CD4-positive, alpha-beta T cell treated with Interleukin-17A for 4 hours (primary cell): ENCODE data around the gene RIMBP2.

ENCODE experiments used
- DNase-seq: peaks from one replicate; pipeline ENCODE4 v3.0.0-alpha.2; 2020; ENCODE audit warnings: mixed read lengths

RIMBP2 gene

DNA sequence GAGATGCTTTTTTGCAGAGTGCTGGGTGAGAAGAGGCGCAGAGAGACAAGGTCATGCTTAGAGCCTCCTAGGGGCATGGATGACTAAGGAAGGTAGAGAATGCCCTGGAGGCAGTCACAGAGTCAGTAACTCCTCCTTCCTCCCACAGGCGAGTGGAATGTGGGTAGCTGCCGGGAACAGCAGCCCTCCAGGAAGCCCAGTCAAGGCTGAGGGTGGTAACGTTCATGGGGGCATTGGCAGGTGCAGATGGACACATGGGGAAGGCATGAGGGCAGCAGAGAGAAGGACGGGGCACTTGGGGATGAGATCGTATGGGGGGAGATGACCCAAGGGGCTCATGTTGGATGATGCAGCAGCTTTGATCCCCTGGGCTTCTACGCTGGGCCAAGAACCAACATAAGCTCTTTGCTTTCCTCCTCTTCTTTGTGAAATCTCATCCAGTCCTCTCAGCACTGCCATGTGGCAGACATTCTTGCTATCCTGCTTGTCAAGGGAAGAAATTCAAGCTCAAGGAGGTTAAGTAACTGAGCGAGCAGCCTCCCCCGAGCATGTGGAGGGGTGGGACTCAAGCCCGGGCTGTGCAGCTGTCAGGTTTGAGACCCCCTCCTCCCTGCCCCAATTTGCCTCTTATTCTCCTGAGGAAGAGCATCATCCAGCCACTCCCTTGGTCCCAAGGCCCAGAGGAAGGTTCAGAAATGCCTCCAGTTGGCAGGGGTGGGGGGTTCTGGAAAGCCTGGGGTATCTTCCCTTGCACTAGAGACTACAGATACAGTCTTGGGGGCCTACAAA lies 190.5 kb downstream of the RIMBP2 start:
- DNase-seq, result no peak

DNA sequence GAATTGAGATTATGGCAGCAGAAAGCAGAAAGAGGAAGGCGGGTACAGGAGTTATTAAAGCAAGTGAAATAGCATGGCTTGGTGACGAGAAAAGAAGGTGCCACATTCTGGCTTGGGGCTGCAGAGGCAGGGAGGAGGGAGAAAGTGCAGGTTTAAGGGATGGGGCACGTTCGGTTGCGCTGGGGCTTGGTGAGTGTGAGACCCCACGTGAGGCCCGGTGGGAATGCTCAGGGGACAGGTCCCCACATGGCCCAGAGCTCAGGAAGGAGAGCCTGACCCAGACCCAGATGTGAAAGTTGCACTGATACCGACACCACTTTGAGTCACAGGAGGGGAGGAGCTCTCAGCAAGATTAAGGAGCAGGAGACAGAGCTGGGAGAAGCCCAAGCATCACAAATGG lies 191.3 kb downstream of the RIMBP2 start:
- DNase-seq, result no peak

DNA sequence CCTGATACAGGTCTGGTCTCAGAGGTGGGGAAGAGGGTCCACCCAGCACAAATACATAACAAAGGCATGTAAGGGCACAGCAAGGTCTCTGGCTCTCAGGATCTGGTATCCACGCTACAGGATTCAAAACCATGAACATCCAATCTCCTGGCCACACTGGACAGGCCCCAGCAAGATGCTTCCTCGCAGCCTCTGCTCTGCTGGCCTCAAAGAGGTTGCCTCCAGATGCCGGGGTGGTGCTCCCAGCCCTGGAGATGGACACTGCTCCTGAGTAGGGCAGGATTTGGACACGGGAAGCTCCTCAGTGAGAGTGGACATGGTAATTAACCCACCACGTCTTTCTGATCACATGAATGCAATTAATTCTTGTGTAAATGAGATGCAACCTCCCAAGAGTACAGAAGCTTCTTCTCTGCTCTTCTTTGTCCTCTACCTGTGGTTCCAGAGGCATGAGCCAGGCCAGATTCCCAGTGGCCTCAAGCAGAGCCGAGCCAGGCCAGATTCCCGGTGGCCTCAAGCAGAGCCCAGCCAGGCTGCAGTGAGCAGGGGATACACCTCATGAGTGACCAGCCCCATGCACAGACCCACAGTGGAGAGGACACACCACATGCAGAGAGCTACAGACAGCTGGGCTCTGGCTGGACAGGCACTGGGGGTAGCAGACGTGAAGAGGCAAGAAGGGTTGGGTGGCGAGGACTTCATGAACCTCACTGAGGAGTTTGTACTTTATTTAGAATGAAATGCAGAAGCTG lies 192.1 kb downstream of the RIMBP2 start:
- DNase-seq, result no peak

DNA sequence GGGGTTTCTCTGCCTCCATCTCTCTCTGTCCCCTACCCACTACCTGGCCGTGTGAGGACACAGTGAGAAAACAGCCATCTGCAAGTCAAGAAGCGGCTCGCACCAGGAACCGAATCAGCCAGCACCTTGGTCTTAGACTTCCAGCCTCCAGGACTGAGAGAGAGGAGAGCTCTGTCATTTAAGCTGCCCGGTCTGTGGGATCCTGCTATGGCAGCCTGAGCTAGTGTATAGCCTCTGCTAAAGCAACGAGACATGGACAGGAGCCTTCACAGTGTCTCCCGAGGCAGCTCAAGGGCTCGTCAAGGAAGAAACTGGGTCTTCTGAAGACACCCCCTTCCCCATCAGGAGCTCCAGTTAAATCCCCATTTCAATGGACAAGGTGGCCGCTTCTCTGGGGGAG lies 192.9 kb downstream of the RIMBP2 start:
- DNase-seq, result no peak

DNA sequence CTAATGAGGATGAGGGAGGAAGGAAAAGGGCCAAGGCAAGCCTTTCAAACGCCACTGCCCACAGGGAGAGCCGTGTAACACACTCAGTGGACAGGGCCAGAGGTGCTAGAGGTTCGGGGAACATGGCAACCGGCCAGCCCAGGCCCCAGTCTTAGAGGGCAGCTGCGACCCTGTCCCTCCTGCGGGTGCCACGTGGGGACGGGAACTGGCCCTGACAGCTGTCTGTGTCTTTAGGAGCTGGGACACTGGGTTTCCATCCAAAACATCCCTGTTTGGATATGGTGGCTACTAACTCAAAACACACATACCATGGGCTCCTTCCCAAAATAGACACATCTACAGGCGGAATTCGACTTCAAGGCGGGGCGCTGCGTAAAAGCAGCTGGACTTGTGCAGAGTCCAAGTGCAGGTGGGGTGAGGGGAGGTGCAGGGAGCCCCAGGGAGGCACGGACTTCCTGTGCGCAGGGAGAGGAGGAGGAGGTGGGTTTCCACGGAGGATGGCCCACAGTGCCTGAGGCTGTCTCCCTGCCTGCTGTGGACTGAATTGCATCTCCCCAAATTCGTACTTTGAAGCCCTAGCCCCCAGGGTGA lies 193.8 kb downstream of the RIMBP2 start:
- DNase-seq, result no peak

DNA sequence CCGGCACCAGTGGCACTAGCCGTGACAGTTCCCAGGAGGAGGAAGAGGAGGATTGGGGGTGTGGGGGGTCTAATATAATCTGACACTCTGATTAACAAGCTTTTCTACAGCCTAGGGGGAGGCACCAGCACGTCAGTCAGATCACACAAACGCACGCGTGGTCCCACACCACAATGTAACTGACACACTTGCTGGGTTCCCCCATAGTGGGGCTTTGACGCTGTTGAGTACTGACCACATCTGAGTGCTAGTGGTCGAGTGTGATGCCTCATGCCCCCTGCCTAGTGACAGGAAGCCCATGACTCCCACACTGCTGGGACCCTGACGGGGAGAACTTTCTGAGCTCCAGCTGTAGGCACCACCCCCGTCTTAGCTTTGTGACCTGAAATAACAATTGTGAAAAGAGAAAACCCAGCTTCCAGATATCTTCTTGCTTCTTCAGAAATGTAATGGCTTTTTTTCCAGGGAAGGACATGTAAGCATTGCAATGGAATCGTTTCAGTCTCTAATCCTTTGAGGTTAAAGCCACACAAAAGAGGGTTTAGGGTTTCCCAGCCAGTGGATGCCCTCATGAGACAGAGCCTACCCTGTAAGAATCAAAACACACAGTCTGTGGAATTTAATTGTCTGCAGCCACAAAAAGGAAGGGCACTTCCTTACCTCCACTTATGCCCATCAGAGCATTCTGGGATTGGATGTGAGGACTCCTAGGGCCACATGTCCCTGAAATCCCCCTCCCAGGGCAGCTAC lies 194.5 kb downstream of the RIMBP2 start:
- no peak for DNase-seq

DNA sequence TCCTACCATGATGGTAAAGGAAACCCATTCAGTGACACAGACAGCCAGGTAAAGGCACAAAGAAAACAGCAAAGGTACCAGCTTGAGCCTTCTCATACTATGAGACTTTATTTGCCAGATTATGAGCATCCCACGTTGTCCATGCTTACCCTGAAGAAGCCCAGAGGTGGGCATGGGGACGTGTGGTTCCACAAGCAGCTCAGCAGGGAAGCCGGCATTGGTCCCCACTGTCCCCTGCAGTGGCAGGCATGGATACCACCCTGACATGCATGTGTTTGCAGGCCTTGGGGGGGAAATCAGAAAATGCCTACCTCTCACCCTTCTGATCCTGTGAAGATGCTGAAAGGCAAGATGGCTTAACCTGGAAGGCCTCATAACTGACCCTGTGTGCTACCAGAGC lies 195.3 kb downstream of the RIMBP2 start:
- DNase-seq, result no peak

DNA sequence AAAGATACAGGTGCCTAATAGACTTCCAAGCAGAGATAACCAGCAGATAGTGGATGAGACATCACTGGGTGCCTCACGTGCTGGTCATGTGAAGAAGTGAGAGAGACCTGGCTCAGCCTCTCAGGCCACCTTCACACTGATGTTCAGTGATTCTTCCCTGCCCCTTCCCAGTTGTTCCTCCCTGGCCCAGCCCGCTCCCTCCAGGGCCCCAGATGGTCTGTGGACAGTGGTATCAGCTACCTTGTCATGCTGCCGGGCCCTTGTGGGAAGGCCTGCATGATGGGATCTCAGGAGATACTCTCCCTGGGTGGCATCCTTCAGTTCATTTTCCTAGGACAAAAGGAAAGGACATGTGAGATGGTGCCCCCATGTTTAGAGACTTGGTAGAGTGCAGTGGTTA lies 198.5 kb downstream of the RIMBP2 start:
- DNase-seq, result no peak

DNA sequence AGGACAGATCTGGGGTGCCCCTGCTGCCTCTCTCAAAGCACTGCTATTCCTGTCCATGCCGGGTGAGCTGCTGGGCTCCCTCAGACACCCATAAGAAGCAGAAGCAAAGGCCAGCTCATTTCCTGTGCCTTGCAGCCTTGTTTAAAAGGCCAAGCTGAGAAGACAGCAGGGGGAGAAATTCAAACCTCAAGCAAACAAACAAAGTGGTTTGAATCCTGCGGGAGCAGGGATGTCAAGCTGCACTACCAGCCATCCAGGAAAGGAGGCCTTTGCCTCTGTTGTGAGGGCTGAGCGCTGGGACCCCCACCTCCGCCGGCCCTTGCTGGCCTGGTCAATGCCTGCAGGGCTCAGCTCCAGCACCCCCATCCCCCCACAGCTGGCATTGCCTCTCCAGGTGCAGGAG lies 201.9 kb downstream of the RIMBP2 start:
- no peak for DNase-seq

DNA sequence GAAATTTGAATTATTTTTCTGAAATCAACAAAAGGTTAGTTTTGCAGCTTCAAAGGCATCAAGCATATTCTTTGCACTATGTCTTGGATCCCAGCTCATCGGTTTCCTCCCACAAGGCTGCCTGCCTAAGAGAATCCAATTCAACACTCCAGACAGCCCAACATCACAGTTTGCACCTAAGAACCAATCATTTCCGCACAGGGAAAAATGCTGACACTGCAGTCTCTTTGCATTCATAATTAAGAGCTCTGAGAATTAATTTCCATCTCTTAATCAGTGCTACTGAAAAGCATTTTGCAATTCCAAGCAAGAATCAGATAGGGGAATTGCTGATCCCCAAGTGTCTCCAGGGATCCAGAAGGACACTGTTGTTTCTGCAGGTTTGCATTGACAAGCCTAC lies 202.5 kb downstream of the RIMBP2 start:
- DNase-seq, result no peak

DNA sequence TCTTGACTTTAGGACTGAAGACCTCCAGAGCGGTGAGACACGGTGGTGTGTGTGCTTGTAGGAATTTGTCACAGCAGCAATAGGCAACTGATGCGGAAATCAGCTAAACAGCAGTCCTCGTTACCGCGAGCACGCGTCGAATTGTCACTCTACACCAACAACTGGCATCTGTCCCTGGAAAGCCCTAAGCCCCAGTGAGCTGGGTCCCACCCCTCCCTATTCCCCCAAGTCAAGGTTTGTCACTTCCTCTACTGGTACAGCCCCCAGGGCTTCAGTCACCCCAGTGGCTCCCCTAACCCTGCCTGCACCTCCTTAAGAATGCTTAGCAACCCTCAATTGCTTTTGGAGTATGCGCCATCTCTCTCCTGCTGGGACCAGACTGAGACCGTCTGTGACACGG lies 204.8 kb downstream of the RIMBP2 start:
- no peak for DNase-seq

DNA sequence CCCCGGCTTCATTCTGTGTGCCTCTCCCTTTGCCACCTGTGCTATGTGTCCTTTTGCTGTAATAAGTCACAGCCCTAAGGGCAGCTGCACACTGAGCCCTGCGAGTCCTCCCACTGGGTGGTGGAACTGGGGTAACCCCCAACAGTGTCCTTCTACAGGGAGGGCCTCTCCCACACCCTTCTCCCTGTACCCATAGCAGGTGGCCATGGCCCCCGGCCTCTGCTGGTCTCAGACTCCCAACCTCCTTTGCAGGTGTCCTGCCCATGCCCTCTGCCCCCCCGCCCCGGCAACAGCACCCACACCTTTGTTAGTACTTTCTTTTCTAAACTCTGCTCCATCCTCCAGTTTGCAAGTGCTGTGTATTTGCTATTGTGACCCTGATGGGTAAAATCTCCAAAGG lies 206.6 kb downstream of the RIMBP2 start:
- DNase-seq, result no peak

DNA sequence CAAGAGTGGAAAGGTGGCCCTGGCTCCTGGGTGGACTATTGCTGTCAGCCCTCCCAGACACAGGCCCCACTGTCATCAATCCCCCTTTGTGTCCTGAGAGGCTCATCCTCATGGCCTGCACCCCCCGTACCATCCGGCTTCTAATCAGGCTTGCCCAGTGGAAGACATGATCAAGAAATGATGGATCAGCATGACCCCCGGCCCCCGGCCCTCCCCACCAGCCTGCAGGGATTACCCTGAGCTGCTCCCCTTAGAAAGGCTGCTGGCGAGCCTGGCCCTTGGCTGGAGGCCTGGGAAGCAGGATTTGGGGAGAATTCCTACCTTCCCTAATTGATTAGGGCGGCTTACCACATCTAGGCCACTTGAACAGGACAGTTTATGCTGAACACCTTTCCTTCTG lies 207.3 kb downstream of the RIMBP2 start:
- no peak for DNase-seq

DNA sequence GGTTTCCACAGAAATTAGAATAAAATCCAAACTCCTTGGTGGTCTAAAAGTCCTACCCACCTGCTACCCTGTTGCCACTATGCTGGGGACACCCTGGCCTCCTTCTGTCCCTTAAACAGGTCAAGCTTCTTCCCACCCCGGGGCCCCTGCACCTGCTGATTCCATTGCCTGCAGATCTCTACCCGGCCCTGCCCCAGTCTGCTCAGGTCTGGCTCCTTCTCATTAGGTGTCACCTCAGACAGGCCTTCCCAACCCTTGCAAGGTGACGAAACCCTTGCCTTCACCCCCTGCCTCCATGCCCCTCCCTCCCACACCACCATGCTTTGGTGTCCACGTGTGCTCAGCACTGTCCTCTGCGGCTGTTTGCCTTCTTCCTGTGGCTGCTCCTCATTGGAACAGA lies 207.8 kb downstream of the RIMBP2 start:
- DNase-seq, result no peak

DNA sequence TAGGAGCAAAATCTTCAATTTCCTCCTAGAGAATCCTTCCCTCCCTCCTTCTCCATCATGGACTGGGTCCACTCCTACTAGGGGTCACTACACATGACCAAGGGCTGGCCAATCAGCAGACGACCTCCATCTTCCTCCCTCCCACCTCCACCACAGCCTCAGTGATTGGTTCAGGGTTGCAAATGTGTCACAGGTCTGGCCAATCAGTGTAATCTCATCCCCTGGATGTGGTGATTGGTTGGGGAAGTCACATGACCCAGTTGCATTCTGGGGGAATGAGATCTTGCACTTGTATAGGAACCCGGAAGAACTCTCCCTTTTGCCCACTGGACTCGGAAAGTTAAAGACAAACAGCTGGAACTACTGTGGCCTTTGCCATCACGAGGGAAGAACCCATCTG lies 209.3 kb downstream of the RIMBP2 start:
- DNase-seq, result no peak

DNA sequence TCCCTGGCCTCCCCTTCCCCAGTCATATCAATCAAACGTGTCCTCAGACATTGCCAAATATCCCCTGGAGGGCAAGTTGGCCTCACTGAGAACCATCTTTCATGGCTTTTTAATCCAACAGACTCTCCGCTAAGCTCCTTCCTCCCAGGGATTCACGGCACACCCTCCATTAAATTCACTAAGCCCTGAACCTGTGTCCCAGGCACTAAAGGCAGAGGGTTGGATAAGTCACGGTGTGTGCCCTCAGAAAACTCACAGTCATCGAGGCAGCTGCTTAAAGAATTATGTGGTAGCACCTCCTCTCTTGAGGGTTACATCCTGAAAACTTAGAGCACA lies 211.3 kb downstream of the RIMBP2 start:
- no peak for DNase-seq

DNA sequence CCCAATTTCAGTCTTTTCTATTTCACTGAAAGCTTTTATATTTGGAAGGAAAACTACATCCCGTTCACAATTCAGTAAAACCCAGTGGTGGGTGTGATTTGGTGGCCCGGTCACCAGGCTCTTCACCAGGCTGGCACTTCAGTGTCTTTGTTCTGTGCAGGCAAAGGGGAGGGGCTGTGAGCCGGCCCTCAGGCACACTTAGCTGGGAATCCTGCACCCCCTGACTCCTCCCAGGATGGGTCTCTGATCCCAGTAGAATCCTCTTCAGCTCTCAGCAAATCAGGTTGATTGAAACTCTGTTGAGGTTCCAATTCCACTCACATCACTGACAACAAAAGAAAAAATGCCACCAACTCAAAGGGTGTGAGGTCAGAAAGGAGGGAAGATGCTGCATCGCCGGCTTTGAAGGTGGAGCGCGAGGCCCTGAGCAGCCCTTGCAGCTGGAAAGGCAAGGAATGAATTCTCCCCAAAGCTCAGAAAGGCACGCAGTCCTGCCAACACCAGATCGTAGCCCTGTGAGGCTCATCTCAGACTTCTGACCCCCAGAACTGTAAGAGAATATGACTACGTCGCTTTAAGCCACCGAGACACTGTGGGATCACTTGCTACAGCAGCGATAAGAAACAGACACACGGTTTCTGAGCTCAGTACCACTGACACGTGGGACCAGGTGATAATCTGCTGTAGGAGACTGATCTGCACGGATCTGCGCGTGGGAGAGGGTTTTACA lies 211.8 kb downstream of the RIMBP2 start:
- no peak for DNase-seq

DNA sequence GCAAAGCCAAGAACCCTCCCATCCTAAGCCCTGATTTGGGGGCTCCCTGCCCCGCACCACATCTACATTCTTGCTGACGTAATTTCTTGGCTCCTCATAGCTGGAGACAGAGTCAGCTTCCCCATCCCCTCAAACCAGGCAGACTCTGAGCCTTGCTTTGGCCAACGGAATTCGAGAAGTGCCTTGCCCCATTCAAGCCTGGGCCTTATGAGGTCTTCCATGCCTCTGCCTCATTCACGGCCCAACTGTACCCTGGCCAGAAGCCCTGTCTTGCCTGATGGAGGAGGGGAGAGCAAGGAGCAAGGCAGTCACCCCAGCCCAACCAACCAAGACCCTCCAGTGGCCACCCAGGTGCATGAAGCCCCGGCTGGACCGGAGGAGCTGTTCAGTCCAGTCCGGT lies 214.3 kb downstream of the RIMBP2 start:
- DNase-seq, result no peak

DNA sequence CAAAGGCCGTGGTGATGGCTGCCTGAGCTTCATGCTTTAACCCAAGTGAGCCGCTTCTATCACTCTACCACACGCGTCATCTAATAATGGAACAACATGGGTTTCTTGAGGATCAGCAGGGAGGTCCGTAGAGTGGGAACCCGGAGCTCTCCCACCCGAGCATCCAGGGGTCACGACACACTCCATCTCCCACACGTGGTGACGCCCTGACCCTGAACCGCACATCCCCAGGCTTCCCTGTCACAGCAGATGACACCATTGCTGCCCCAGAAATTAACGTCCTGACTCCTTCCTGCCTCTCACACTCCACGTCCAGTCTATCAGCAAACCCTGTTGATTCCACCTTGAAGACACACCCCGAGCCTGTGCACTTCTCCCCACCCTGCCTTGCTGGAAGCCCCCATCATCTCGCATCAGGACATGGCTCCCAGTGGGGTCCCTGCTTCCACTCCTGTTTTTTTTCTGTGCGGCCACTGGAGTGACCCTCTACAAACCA lies 215.2 kb downstream of the RIMBP2 start:
- DNase-seq, result no peak

DNA sequence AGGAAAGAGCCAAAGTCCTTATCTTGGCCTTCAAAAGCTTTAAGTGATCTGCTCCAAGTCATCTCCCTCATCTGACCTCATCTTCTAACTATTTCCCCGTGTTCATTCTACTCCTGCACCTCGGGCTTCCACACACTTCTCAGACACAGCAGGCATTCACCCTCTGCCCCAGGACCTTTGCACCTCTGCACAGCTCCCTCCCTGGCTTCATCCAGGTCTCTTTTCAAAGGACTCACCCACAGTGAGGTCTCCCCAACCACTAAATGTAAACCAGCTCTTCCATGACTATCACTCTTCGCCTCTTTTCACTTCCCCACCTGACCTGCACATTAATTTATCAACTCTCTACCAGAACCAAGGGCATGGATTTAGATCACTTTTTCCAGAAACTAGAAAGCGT lies 216.6 kb downstream of the RIMBP2 start:
- DNase-seq, result no peak

DNA sequence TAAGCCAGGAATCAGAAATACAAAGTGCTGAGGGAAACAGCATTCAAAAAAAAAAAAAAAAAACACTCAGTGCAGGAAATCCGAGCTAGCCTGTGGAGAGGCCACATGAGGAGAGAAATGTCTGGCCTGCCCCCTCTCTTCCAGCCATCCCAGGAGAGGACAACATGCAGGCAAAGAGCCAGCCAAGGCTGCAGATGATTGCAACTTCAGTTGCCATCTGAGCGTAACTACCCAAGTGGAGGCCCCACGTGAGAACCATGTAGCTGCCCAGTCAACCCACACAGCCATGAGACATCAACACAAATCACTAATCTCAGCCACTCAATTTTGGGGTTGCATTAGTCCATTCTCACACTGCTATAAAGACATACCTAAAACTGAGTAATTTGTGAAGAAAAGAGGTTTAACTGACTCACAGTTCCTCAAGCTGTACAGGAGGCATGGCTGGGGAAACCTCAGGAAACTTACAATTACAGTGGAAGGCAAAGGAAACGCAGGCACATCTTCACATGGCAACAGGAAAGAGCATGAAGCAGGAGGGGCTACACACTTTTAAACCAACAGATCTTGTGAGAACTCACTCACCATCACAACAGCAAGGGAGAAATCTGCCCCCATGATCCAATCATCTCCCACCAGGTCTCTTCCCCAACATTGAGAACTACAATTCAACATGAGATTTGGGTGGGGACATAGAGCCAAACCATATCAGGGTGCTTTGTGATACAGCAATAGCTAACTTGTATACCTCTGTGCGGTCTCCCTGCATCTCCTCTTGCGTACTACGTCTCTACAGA lies 217.3 kb downstream of the RIMBP2 start:
- no peak for DNase-seq

DNA sequence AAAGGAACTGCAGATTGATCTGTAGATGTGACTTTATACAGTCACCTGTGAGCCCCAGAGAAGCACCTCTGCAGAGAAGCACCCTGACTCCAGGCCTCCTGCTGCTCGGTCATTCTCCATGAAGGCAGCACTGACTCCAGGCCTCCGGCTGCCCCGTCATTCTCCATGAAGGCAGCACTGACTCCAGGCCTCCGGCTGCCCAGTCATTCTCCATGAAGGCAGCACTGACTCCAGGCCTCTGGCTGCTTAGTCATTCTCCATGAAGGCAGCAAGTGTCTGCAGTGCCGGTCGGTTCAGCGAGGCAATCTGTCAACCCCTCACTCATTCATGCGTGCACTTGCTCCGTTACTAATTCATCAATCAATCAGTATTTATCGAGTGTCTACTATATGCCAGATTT lies 218.1 kb downstream of the RIMBP2 start:
- no peak for DNase-seq
